ENCODE data around the gene LUC7L2. TPM values are rescaled to one million over a fixed set of nuclear protein-coding genes. Genes with fewer than 3 reads are reported as not detected.

The LUC7L2 gene
- total RNA-seq, 1 donor from 2014 or later = 87.8 TPM

- no peak overlapping the region for H3K4me2 ChIP-seq (ENCODE audit: low read length)
- Mint-ChIP-seq H3K36me3 (ENCODE audit: low read depth, unreplicated experiment) (peaks cover 8% of the 10 kb centered on the region), H3K4me3 (ENCODE audit: unreplicated experiment) (no peak overlapping the region), H3K27ac (ENCODE audit: unreplicated experiment) (no peak overlapping the region), H3K4me1 (ENCODE audit: low read depth, unreplicated experiment) (peaks cover 16% of the 10 kb centered on the region), H3K9me3 (ENCODE audit: unreplicated experiment) (no peaks in the 10 kb centered on the region), H3K27me3 (ENCODE audit: low read depth, unreplicated experiment) (no peaks in the 10 kb centered on the region)
- no peak for DNase-seq (ENCODE audit: low read depth)
- no peak overlapping the region for H3K4me3 ChIP-seq (ENCODE audit: insufficient read depth, low read depth, low read length)
- TF ChIP-seq CTCF (IDR thresholded peaks at IDR 0.05; ENCODE audit: insufficient read depth, low read depth, low read length) = no peak
- TF ChIP-seq EZH2 (IDR thresholded peaks at IDR 0.05; ENCODE audit: insufficient read depth, low read length) = no peak
- no peak overlapping the region for H2AFZ ChIP-seq (ENCODE audit: low read depth, low read length)
- peaks cover 80% of the 10 kb centered on the region for H4K20me1 ChIP-seq (ENCODE audit: insufficient read depth, low read length)
- H3K79me2 ChIP-seq (ENCODE audit: insufficient read depth, low read length) = peaks cover 95% of the 10 kb centered on the region
- H3K27ac ChIP-seq (ENCODE audit: low read depth, low read length) = no peak overlapping the region
- H3K36me3 ChIP-seq (ENCODE audit: insufficient read depth, low read length) = peaks cover 26% of the 10 kb centered on the region
- H3K9ac ChIP-seq (ENCODE audit: low read length) = no peak overlapping the region
- FAIRE-seq = no peak
- no peaks in the 10 kb centered on the region for H3K27me3 ChIP-seq (ENCODE audit: insufficient read depth, low read length)
- H3K4me1 ChIP-seq (ENCODE audit: insufficient read depth, low read length) = no peaks in the 10 kb centered on the region
- H3K9me3 ChIP-seq (ENCODE audit: insufficient read depth, low read depth, low read length) = no peaks in the 10 kb centered on the region
These were observed 14.6 kb downstream of the LUC7L2 start for GRCh38 chr7:139374246-139374645.

GRCh38 chr7:139382439-139382838 is 22.7 kb downstream of the LUC7L2 start:
- TF ChIP-seq CTCF (IDR thresholded peaks at IDR 0.05; ENCODE audit: insufficient read depth, low read depth, low read length) (no peak), EZH2 (IDR thresholded peaks at IDR 0.05; ENCODE audit: insufficient read depth, low read length) (no peak)

GRCh38 chr7:139384611-139385010 is 24.9 kb downstream of the LUC7L2 start:
- Histone ChIP-seq H3K9ac (ENCODE audit: low read length) (no peak overlapping the region), H3K79me2 (ENCODE audit: insufficient read depth, low read length) (peaks cover 81% of the 10 kb centered on the region), H3K27me3 (ENCODE audit: insufficient read depth, low read length) (no peaks in the 10 kb centered on the region), H3K36me3 (ENCODE audit: insufficient read depth, low read length) (peaks cover 11% of the 10 kb centered on the region), H3K4me3 (ENCODE audit: insufficient read depth, low read depth, low read length) (no peak overlapping the region), H2AFZ (ENCODE audit: low read depth, low read length) (no peak overlapping the region), H3K4me2 (ENCODE audit: low read length) (no peak overlapping the region), H3K9me3 (ENCODE audit: insufficient read depth, low read depth, low read length) (no peaks in the 10 kb centered on the region), H3K27ac (ENCODE audit: low read depth, low read length) (no peak overlapping the region), H4K20me1 (ENCODE audit: insufficient read depth, low read length) (peaks cover 47% of the 10 kb centered on the region), H3K4me1 (ENCODE audit: insufficient read depth, low read length) (no peaks in the 10 kb centered on the region)
- no peak overlapping the region for H3K27ac Mint-ChIP-seq (ENCODE audit: unreplicated experiment)
- H3K4me1 Mint-ChIP-seq (ENCODE audit: low read depth, unreplicated experiment) = no peaks in the 10 kb centered on the region
- H3K9me3 Mint-ChIP-seq (ENCODE audit: unreplicated experiment) = no peaks in the 10 kb centered on the region
- TF ChIP-seq EZH2 (IDR thresholded peaks at IDR 0.05; ENCODE audit: insufficient read depth, low read length) = no peak
- TF ChIP-seq CTCF (IDR thresholded peaks at IDR 0.05; ENCODE audit: insufficient read depth, low read depth, low read length) = no peak
- H3K27me3 Mint-ChIP-seq (ENCODE audit: low read depth, unreplicated experiment) = no peaks in the 10 kb centered on the region
- no peak overlapping the region for H3K4me3 Mint-ChIP-seq (ENCODE audit: unreplicated experiment)
- FAIRE-seq = no peak
- no peak for DNase-seq (ENCODE audit: low read depth)
- H3K36me3 Mint-ChIP-seq (ENCODE audit: low read depth, unreplicated experiment) = peaks cover 12% of the 10 kb centered on the region

More at GRCh38 chr7:139382439-139382838, 22.7 kb downstream of the LUC7L2 start:
- H3K36me3 Mint-ChIP-seq (ENCODE audit: low read depth, unreplicated experiment) = peaks cover 8% of the 10 kb centered on the region
- H3K9ac ChIP-seq (ENCODE audit: low read length) = no peak overlapping the region
- H3K27ac Mint-ChIP-seq (ENCODE audit: unreplicated experiment) = no peak overlapping the region
- no peak overlapping the region for H2AFZ ChIP-seq (ENCODE audit: low read depth, low read length)
- FAIRE-seq (no peak), DNase-seq (ENCODE audit: low read depth) (no peak)
- no peak overlapping the region for H3K4me2 ChIP-seq (ENCODE audit: low read length)
- no peaks in the 10 kb centered on the region for H3K9me3 Mint-ChIP-seq (ENCODE audit: unreplicated experiment)
- peaks cover 75% of the 10 kb centered on the region for H3K79me2 ChIP-seq (ENCODE audit: insufficient read depth, low read length)
- peaks cover 21% of the 10 kb centered on the region for H3K36me3 ChIP-seq (ENCODE audit: insufficient read depth, low read length)
- no peak overlapping the region for H3K4me3 Mint-ChIP-seq (ENCODE audit: unreplicated experiment)
- H3K4me3 ChIP-seq (ENCODE audit: insufficient read depth, low read depth, low read length) = no peak overlapping the region
- no peaks in the 10 kb centered on the region for H3K4me1 ChIP-seq (ENCODE audit: insufficient read depth, low read length)
- peaks cover 41% of the 10 kb centered on the region for H4K20me1 ChIP-seq (ENCODE audit: insufficient read depth, low read length)
- H3K9me3 ChIP-seq (ENCODE audit: insufficient read depth, low read depth, low read length) = no peaks in the 10 kb centered on the region
- no peaks in the 10 kb centered on the region for H3K4me1 Mint-ChIP-seq (ENCODE audit: low read depth, unreplicated experiment)
- H3K27ac ChIP-seq (ENCODE audit: low read depth, low read length) = no peak overlapping the region
- no peaks in the 10 kb centered on the region for H3K27me3 ChIP-seq (ENCODE audit: insufficient read depth, low read length)
- H3K27me3 Mint-ChIP-seq (ENCODE audit: low read depth, unreplicated experiment) = no peaks in the 10 kb centered on the region
